GM12891 (cell line): ENCODE measurements around the gene HERC2.

Experiments used
- PAX5 ChIP-seq: IDR thresholded peaks from 2 replicates; pipeline ENCODE4 v1.6.1; 2011; ENCODE audit warnings: low read length, moderate library complexity, mild to moderate bottlenecking; ENCODE audit not compliant: insufficient read depth, severe bottlenecking
- POLR2A ChIP-seq: IDR thresholded peaks from 2 replicates; pipeline ENCODE4 v1.6.1; 2011; ENCODE audit warnings: low read depth, low read length, control low read depth
- POLR2AphosphoS5 ChIP-seq: IDR thresholded peaks from 2 replicates; pipeline ENCODE4 v1.6.1; 2011; ENCODE audit warnings: low read depth, low read length, control low read depth
- SPI1 ChIP-seq: IDR thresholded peaks from 2 replicates; pipeline ENCODE4 v1.6.1; 2011; ENCODE audit warnings: low read depth, low read length, control low read depth
- TAF1 ChIP-seq: IDR thresholded peaks from 2 replicates; pipeline ENCODE4 v1.6.1; 2011; ENCODE audit warnings: low read depth, low read length, control low read depth

DNA sequence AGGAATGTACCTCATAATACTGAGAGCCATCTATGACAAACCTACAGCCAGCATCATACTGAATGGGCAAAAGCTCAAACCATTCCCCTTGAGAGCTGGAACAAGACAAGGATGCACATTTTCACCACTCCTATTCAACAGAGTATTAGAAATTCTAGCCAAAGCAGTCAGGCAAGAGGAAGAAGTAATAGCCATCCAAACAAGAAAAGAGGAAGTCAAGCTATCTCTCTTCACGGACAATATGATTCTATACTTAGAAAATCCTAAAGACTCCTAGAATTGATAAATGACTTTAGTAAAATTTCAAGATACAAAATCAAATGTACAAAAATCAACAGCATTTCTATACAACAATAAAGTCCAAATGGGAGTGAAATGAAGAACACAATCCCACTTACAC is 253.0 kb downstream of the HERC2 start:
- TF ChIP-seq POLR2AphosphoS5: no peak
- TF ChIP-seq TAF1: no peak
- TF ChIP-seq POLR2A: no peak
- no peak for TF ChIP-seq SPI1
- TF ChIP-seq PAX5: no peak
